Neural progenitor cell (in vitro differentiated cells): Measurements from ENCODE around the gene PPP2CA. TPM values are rescaled to one million over a fixed set of nuclear protein-coding genes. Genes with fewer than 3 reads are reported as not detected.

Experiments used
- DNase-seq: peaks from one replicate; pipeline ENCODE4 v3.0.0-alpha.2; 2016; ENCODE audit warnings: low spot score
- H2AFZ ChIP-seq: fragments of 200-600 bp; sonication (generic); replicated peaks from 2 replicates; pipeline ENCODE4 v1.6.1; 2016; ENCODE audit warnings: antibody characterized with exemption
- H3F3A ChIP-seq: fragments of 200-600 bp; sonication (generic); 2 replicates; pipeline ENCODE4 v1.6.1; 2016; ENCODE audit warnings: antibody characterized with exemption, low read depth
- H3K27ac ChIP-seq: fragments of 200-600 bp; sonication (generic); 2 replicates; pipeline ENCODE4 v1.5.1; 2016; ENCODE audit warnings: mild to moderate bottlenecking
- H3K27me3 ChIP-seq: fragments of 200-600 bp; sonication (generic); 2 replicates; pipeline ENCODE4 v1.6.1; 2016; ENCODE audit warnings: mild to moderate bottlenecking, moderate library complexity
- H3K36me3 ChIP-seq: fragments of 200-600 bp; sonication (generic); 2 replicates; pipeline ENCODE4 v1.5.1; 2016
- H3K4me1 ChIP-seq: fragments of 200-600 bp; sonication (generic); 2 replicates; pipeline ENCODE4 v1.6.1; 2016; ENCODE audit warnings: mixed run types
- H3K4me2 ChIP-seq: fragments of 200-600 bp; sonication (generic); 2 replicates; pipeline ENCODE4 v1.6.1; 2016
- H3K4me3 ChIP-seq: fragments of 200-600 bp; sonication (generic); 2 replicates; pipeline ENCODE4 v1.5.1; 2016
- H3K79me2 ChIP-seq: fragments of 200-600 bp; sonication (generic); 2 replicates; pipeline ENCODE4 v1.6.1; 2016; ENCODE audit warnings: low read depth
- H3K9ac ChIP-seq: fragments of 200-600 bp; sonication (generic); 2 replicates; pipeline ENCODE4 v1.6.1; 2016
- H3K9me3 ChIP-seq: fragments of 200-600 bp; sonication (generic); 2 replicates; pipeline ENCODE4 v1.5.1; 2016; ENCODE audit warnings: low read depth
- H4K20me1 ChIP-seq: fragments of 200-600 bp; sonication (generic); 2 replicates; pipeline ENCODE4 v1.6.1; 2016; ENCODE audit warnings: low read depth
- H3K27ac Mint-ChIP-seq: 3 replicates; pipeline ENCODE4 v1.8.0; 2021; ENCODE audit warnings: mixed read lengths
- H3K27me3 Mint-ChIP-seq: 2 replicates; pipeline ENCODE4 v1.8.0; 2022; ENCODE audit warnings: low read depth, mild to moderate bottlenecking, inconsistent platforms, moderate library complexity, mixed read lengths; ENCODE audit not compliant: insufficient read depth
- H3K36me3 Mint-ChIP-seq: 3 replicates; pipeline ENCODE4 v1.8.0; 2021; ENCODE audit warnings: mixed read lengths
- H3K4me1 Mint-ChIP-seq: 3 replicates; pipeline ENCODE4 v1.8.0; 2021; ENCODE audit warnings: mixed read lengths
- H3K4me3 Mint-ChIP-seq: 3 replicates; pipeline ENCODE4 v1.8.0; 2021; ENCODE audit warnings: mild to moderate bottlenecking, moderate library complexity, mixed read lengths
- H3K9me3 Mint-ChIP-seq: 3 replicates; pipeline ENCODE4 v1.8.0; 2020; ENCODE audit warnings: mixed read lengths
- CTCF ChIP-seq: fragments of 200-600 bp; sonication (generic); IDR thresholded peaks from 2 replicates; pipeline ENCODE4 v1.5.1; 2017; ENCODE audit warnings: antibody characterized with exemption, mild to moderate bottlenecking
- EZH2 ChIP-seq: fragments of 200-600 bp; sonication (generic); IDR thresholded peaks from 2 replicates; pipeline ENCODE4 v1.6.1; 2017; ENCODE audit warnings: antibody characterized with exemption, mild to moderate bottlenecking, moderate library complexity
- EZH2phosphoT487 ChIP-seq: fragments of 200-600 bp; sonication (generic); IDR thresholded peaks from 2 replicates; pipeline ENCODE4 v1.6.1; 2017; ENCODE audit warnings: antibody characterized with exemption
- total RNA-seq: library from RNA; depleted of rRNA; stranded (reverse); fragments of >200 nt; gene quantifications from 2 replicates; pipeline ENCODE4 v1.2.3, GENCODE V29; 2015; ENCODE audit warnings: low replicate concordance

The PPP2CA gene
- total RNA-seq, 1 donor from 2014 or later = 216 TPM

- TF ChIP-seq CTCF = no peak
- TF ChIP-seq EZH2 = no peak
- no peak for TF ChIP-seq EZH2phosphoT487
- no peaks in the 10 kb centered on the region for H3K9me3 Mint-ChIP-seq
- peak overlapping the region; percentile 99 for H3K27ac Mint-ChIP-seq
- H3K4me1 Mint-ChIP-seq = peaks cover 15% of the 10 kb centered on the region
- no peaks in the 10 kb centered on the region for H3K9me3 ChIP-seq
- H3K4me1 ChIP-seq = peaks cover 17% of the 10 kb centered on the region
- peak; percentile 19 for DNase-seq
- H2AFZ ChIP-seq = peak overlapping the region; percentile 99
- peaks cover 45% of the 10 kb centered on the region for H3K79me2 ChIP-seq
- H4K20me1 ChIP-seq = peaks cover 39% of the 10 kb centered on the region
- H3F3A ChIP-seq = peaks cover 17% of the 10 kb centered on the region
- peaks cover 3% of the 10 kb centered on the region for H3K36me3 Mint-ChIP-seq
- H3K27me3 ChIP-seq = no peaks in the 10 kb centered on the region
- peak overlapping the region; percentile 76 for H3K4me3 ChIP-seq
- H3K4me3 Mint-ChIP-seq = peak overlapping the region; percentile 98
- peaks cover 6% of the 10 kb centered on the region for H3K36me3 ChIP-seq
- H3K27me3 Mint-ChIP-seq = peaks cover 2% of the 10 kb centered on the region
- H3K27ac ChIP-seq = peak overlapping the region; percentile 99
- peak overlapping the region; percentile 94 for H3K4me2 ChIP-seq
- H3K9ac ChIP-seq = peak overlapping the region; percentile 100
Observed at GRCh38 chr5:134177369-134178095, 48.3 kb downstream of the PPP2CA start.

GRCh38 chr5:134176511-134177368 lies 49.1 kb downstream of the PPP2CA start, which contains the start of gene SKP1:
Gene SKP1, minus strand, starts transcription at chr5:134176950. Its CDS starts 2,928 bp downstream, at chr5:134174022.
- H3K27ac Mint-ChIP-seq = peak within 1 kb of the TSS; percentile 99
- H3K36me3 ChIP-seq = peaks cover 6% of the 10 kb centered on the region
- H3K4me2 ChIP-seq = peak within 1 kb of the TSS; percentile 94
- peak within 1 kb of the TSS; percentile 76 for H3K4me3 ChIP-seq
- H3K27ac ChIP-seq = peak within 1 kb of the TSS; percentile 99
- peaks cover 8% of the 10 kb centered on the region for H3K36me3 Mint-ChIP-seq
- H3K9ac ChIP-seq = peak within 1 kb of the TSS; percentile 100
- H3K9me3 Mint-ChIP-seq = no peaks in the 10 kb centered on the region
- peak within 1 kb of the TSS; percentile 98 for H3K4me3 Mint-ChIP-seq
- peak within 1 kb of the TSS; percentile 99 for H2AFZ ChIP-seq
- peaks cover 47% of the 10 kb centered on the region for H4K20me1 ChIP-seq
- peak; percentile 95 for DNase-seq
- no peak for TF ChIP-seq EZH2
- no peak for TF ChIP-seq EZH2phosphoT487
- TF ChIP-seq CTCF = no peak
- H3K4me1 ChIP-seq = peaks cover 17% of the 10 kb centered on the region
- H3K79me2 ChIP-seq = peaks cover 53% of the 10 kb centered on the region
- no peaks in the 10 kb centered on the region for H3K9me3 ChIP-seq
- no peaks in the 10 kb centered on the region for H3K27me3 ChIP-seq
- peaks cover 17% of the 10 kb centered on the region for H3F3A ChIP-seq
- H3K27me3 Mint-ChIP-seq = peaks cover 2% of the 10 kb centered on the region
- H3K4me1 Mint-ChIP-seq = peaks cover 15% of the 10 kb centered on the region

- no peak for DNase-seq
- Histone ChIP-seq H3K36me3 (peaks cover 8% of the 10 kb centered on the region), H3K27ac (peak overlapping the region; percentile 99), H3F3A (peaks cover 17% of the 10 kb centered on the region), H4K20me1 (peaks cover 55% of the 10 kb centered on the region), H3K4me2 (peak overlapping the region; percentile 94), H3K4me1 (peaks cover 17% of the 10 kb centered on the region), H3K4me3 (peak overlapping the region; percentile 76), H3K27me3 (no peaks in the 10 kb centered on the region), H2AFZ (no peak overlapping the region), H3K9me3 (no peaks in the 10 kb centered on the region), H3K79me2 (peaks cover 60% of the 10 kb centered on the region), H3K9ac (peak overlapping the region; percentile 100)
- H3K27ac Mint-ChIP-seq = peak overlapping the region; percentile 96
- peaks cover 2% of the 10 kb centered on the region for H3K27me3 Mint-ChIP-seq
- H3K9me3 Mint-ChIP-seq = no peaks in the 10 kb centered on the region
- H3K4me1 Mint-ChIP-seq = peaks cover 15% of the 10 kb centered on the region
- H3K4me3 Mint-ChIP-seq = peak overlapping the region; percentile 98
- TF ChIP-seq EZH2 (no peak), EZH2phosphoT487 (no peak), CTCF (no peak)
- peaks cover 14% of the 10 kb centered on the region for H3K36me3 Mint-ChIP-seq
Observed at GRCh38 chr5:134175921-134176510, 49.9 kb downstream of the PPP2CA start.
